HepG2 (cell line): ENCODE measurements around the gene EYA3. TPM values are rescaled to one million over a fixed set of nuclear protein-coding genes. Genes with fewer than 3 reads are reported as not detected.

Experiments
- MAF1 ChIP-seq: sonication (generic); formaldehyde crosslinking; IDR thresholded peaks from 2 replicates; pipeline ENCODE4 v1.5.0; 2020; ENCODE audit warnings: missing genetic modification reagents, borderline replicate concordance
- ZBTB40 ChIP-seq, 2 experiments: fragments of 450-650 bp in 1 of 2; sonication (generic) in 1 of 2; formaldehyde crosslinking in 1 of 2; IDR thresholded peaks; 2 replicates each; pipeline versions ENCODE4 v1.6.1 to v1.8.0; 2016 to 2022; ENCODE audit warnings: antibody characterized with exemption in 1 of 2, mild to moderate bottlenecking in 1 of 2, missing genetic modification reagents in 1 of 2
- ZNF569 ChIP-seq: sonication (generic); formaldehyde crosslinking; IDR thresholded peaks from 2 replicates; pipeline ENCODE4 v1.5.0; 2020; ENCODE audit warnings: mild to moderate bottlenecking, missing genetic modification reagents, moderate library complexity, borderline replicate concordance
- ZNF687 ChIP-seq: sonication (generic); formaldehyde crosslinking; IDR thresholded peaks from 2 replicates; pipeline ENCODE4 v1.5.1; 2020; ENCODE audit warnings: mild to moderate bottlenecking, missing genetic modification reagents, moderate library complexity
- polyA plus RNA-seq, 8 experiments: library from polyadenylated mRNA; depleted of rRNA in 3 of 8; stranded (reverse) in 7 of 8; unstranded in 1 of 8; fragments of >200 nt; fragmentation: Illumina TruSeq in 4 of 8; extraction: Trizol in 4 of 8; gene quantifications; 2 replicates each; pipeline versions ENCODE4 v1.2.1 to v1.2.3, GENCODE V29; 2011 to 2016; ENCODE audit warnings: low read depth in 4 of 8, missing spikeins in 1 of 8, mixed read lengths in 1 of 8; ENCODE audit not compliant: insufficient read depth in 1 of 8
- total RNA-seq, 5 experiments: library from RNA; depleted of rRNA; stranded (reverse); fragments of >200 nt; fragmentation: Illumina TruSeq; extraction: Trizol; gene quantifications; 2 replicates each; pipeline ENCODE4 v1.2.3, GENCODE V29; 2016; ENCODE audit warnings: low read depth in 1 of 5

Gene EYA3
- total and polyA plus RNA-seq, 2 of the 13 experiments (the other 11 are each of a cell fraction or from before 2014, with no cell fraction given), result 13.9 to 19.7 TPM

GRCh38 chr1:28122183-28122582 is 33.8 kb upstream of the EYA3 start (continued):
- TF ChIP-seq ZBTB40 (IDR thresholded peaks at IDR 0.05) (no peak), ZBTB40 (CRISPR knock-in tag; IDR thresholded peaks at IDR 0.05) (no peak), MAF1 (CRISPR knock-in tag) (no peak), ZNF569 (CRISPR knock-in tag) (no peak), ZNF687 (CRISPR knock-in tag) (no peak)
- TF ChIP-seq, all 625 proteins: peak for 0
